ENCODE data around the gene ACOX3. TPM values are rescaled to one million over a fixed set of nuclear protein-coding genes. Genes with fewer than 3 reads are reported as not detected.

Gene ACOX3
- total and polyA plus RNA-seq, 2 of the 8 experiments (the other 6 are each of a cell fraction or from before 2014, with no cell fraction given) = 2.5 to 9.9 TPM

DNA sequence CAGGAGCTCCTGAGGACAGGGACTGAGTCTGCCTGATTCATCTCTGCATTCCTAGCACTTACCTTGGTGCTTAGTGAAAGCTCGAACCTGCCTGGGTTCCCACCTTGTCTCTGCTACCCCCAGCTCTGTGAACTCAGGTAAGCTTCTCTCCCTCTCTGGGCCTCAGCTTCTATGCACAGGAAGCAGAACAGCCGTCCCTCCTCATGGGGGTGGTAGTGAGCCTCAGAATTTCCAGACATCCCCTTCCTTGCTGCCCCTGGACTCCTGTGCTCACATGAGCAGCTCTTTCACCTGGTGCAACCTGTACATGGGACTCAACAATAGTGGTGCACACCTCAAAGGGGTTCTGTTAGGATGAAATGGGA, 120.2 kb downstream of the ACOX3 start:
- Histone ChIP-seq H3K23me2 (ENCODE audit: low read depth, low read length) (peaks cover 6% of the 10 kb centered on the region; the same call in 1 of the 2 replicates), H3K14ac (ENCODE audit: insufficient read length) (no peak overlapping the region), H2BK20ac (ENCODE audit: low read length) (no peak overlapping the region), H3K79me1 (ENCODE audit: low read depth, low read length) (no peaks in the 10 kb centered on the region), H2AK5ac (ENCODE audit: low read depth, low read length) (no peak overlapping the region), H3K27me3 (replicated peaks in 1 of 4; ENCODE audit: control insufficient read depth in 3 of 4, extremely low read depth in 1 of 4, insufficient read depth in 3 of 4, low read length in 3 of 4) (no peaks in the 10 kb centered on the region), H3K4me2 (ENCODE audit: insufficient read depth in 1 of 2, low read depth in 2 of 2, low read length in 2 of 2) (no peak overlapping the region), H4K5ac (ENCODE audit: insufficient read length, low read depth, low read length) (no peak overlapping the region), H3K79me2 (ENCODE audit: control insufficient read depth in 1 of 2, insufficient read depth in 2 of 2, low read length in 2 of 2) (no peaks in the 10 kb centered on the region), H3K18ac (ENCODE audit: extremely low read depth, low read length) (no peak overlapping the region), H3K4me1 (replicated peaks in 1 of 4; ENCODE audit: control insufficient read depth in 3 of 4, insufficient read depth in 4 of 4, low read length in 3 of 4) (peaks cover 0 to 16% (median 11%) of the 10 kb centered on the region in 4 experiments; a peak in 6 of 7 replicates), H2BK15ac (ENCODE audit: low read length) (peak overlapping the region; percentile 54; the same call in 1 of the 2 replicates), H4K8ac (ENCODE audit: extremely low read depth, insufficient read depth, low read length) (no peak overlapping the region), H3K56ac (replicated peaks; ENCODE audit: insufficient read length, low read depth, low read length) (no peak overlapping the region), H4K20me1 (replicated peaks in 1 of 2; ENCODE audit: control insufficient read depth in 1 of 2, insufficient read depth in 2 of 2, low read length in 2 of 2) (peaks cover 0 to 4% of the 10 kb centered on the region in 2 experiments), H3K9me3 (ENCODE audit: insufficient read depth in 2 of 2, low read depth in 1 of 2, low read length in 1 of 2) (no peaks in the 10 kb centered on the region; a peak in 2 of 4 replicates), H2BK12ac (ENCODE audit: low read depth, low read length) (0 out of 2 replicates have a peak overlapping the region, but pooled peaks have one; percentile 12), H2AFZ (ENCODE audit: low read length) (no peak overlapping the region), H3K4ac (replicated peaks; ENCODE audit: insufficient read length, low read depth, low read length) (no peak overlapping the region), H3K9ac (replicated peaks in 1 of 4; ENCODE audit: extremely low read depth in 1 of 4, low read depth in 3 of 4, low read length in 3 of 4) (no peak overlapping the region), H2BK120ac (replicated peaks; ENCODE audit: low read depth, low read length) (no peak overlapping the region), H4K91ac (replicated peaks; ENCODE audit: insufficient read length, low read length) (no peak overlapping the region), H2BK5ac (ENCODE audit: low read depth, low read length) (no peak overlapping the region), H3K27ac (ENCODE audit: low read depth, low read length) (no peak overlapping the region), H3K36me3 (ENCODE audit: control insufficient read depth in 2 of 4, insufficient read depth in 4 of 4, low read length in 3 of 4) (no peaks in the 10 kb centered on the region), H3K23ac (ENCODE audit: insufficient read length) (no peak overlapping the region), H3K4me3 (ENCODE audit: extremely low read depth in 1 of 4, insufficient read depth in 2 of 4, low read depth in 3 of 4, low read length in 4 of 4) (no peak overlapping the region)
- TF ChIP-seq POU5F1 (IDR thresholded peaks at IDR 0.05; ENCODE audit: low read depth, low read length) = no peak
- peak; percentile 85 to 88 for TF ChIP-seq RAD21 (IDR thresholded peaks at IDR 0.05 in 1 of 2, conservative IDR thresholded peaks at IDR 0.05 in 1 of 2; ENCODE audit: low read depth in 2 of 2, low read length in 2 of 2)
- peak in 2 of 3 experiments; percentile 83 to 86; a peak in 3 of 4 replicates for TF ChIP-seq CTCF (IDR thresholded peaks at IDR 0.05; ENCODE audit: control extremely low read depth in 1 of 3, insufficient read depth in 1 of 3, low read depth in 1 of 3, low read length in 3 of 3)
- ChIA-PET POLR2A (ENCODE audit: partially characterized antibody) (interaction anchor here (0.6 to 1.0 kb wide), 2 partner anchors 76 to 368 kb away, joined by 3 read pairs; no protein-coding TSS in a partner anchor), CTCF (ENCODE audit: partially characterized antibody) (interaction anchor here (0.7 to 8.0 kb wide), 35 partner anchors 8 to 615 kb away, joined by 3 to 94 read pairs (median 4); no protein-coding TSS in a partner anchor)
- peak; percentile 85 for FAIRE-seq
- DNase-seq (ENCODE audit: low read depth in 1 of 2, low spot score in 2 of 2) = peak in 1 of 2 experiments; percentile 67
- 59% methylated on average over 2 of the region's 2 CpGs; no CpG with 5 or more reads in 1 of the 2 experiments for WGBS, 2 experiments (ENCODE audit: extremely low coverage in 1 of 2, insufficient coverage in 1 of 2, insufficient read length in 1 of 2, insufficient replicate concordance in 2 of 2, low coverage in 1 of 2, low lambda C conversion rate in 2 of 2, missing lambda C conversion rate in 1 of 2)
